ENCODE measurements around the gene PRPF40A. TPM values are rescaled to one million over a fixed set of nuclear protein-coding genes. Genes with fewer than 3 reads are reported as not detected.

Gene PRPF40A
- total and polyA plus RNA-seq, 2 of the 8 experiments (the other 6 are each of a cell fraction or from before 2014, with no cell fraction given) = 85.5 to 176 TPM

DNA sequence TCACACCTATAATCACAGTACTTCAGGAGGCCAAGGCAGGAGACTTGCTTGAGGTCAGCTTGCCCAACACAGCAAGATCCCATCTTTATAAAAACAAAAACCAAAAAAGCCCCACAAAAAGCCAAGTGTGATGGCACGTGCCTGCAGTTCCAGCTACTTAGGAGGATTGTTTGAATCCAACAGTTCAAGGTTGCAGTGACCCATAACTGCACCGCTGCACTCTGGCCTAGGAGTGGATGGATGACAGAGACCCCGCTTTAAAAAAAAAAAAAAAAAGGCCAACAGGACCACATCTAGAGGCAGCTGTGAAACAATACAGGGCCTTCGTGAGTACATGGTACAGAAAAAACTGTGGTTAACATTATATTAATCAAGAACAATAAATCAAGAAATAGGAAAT is 56.2 kb downstream of the PRPF40A start:
- Histone ChIP-seq H3K9ac (replicated peaks in 1 of 4; ENCODE audit: extremely low read depth in 1 of 4, low read depth in 3 of 4, low read length in 3 of 4) (no peak overlapping the region), H4K5ac (ENCODE audit: insufficient read length, low read depth, low read length) (no peak overlapping the region), H3K9me3 (ENCODE audit: insufficient read depth in 2 of 2, low read depth in 1 of 2, low read length in 1 of 2) (no peaks in the 10 kb centered on the region), H3K27ac (ENCODE audit: low read depth, low read length) (no peak overlapping the region), H4K91ac (replicated peaks; ENCODE audit: insufficient read length, low read length) (no peak overlapping the region), H3K23ac (ENCODE audit: insufficient read length) (no peak overlapping the region), H2BK15ac (ENCODE audit: low read length) (no peak overlapping the region), H3K23me2 (ENCODE audit: low read depth, low read length) (no peaks in the 10 kb centered on the region), H3K14ac (ENCODE audit: insufficient read length) (no peak overlapping the region), H3K56ac (replicated peaks; ENCODE audit: insufficient read length, low read depth, low read length) (no peak overlapping the region), H3K4ac (replicated peaks; ENCODE audit: insufficient read length, low read depth, low read length) (no peak overlapping the region), H4K20me1 (replicated peaks in 1 of 2; ENCODE audit: control insufficient read depth in 1 of 2, insufficient read depth in 2 of 2, low read length in 2 of 2) (peaks cover 0 to 3% of the 10 kb centered on the region in 2 experiments), H2BK20ac (ENCODE audit: low read length) (no peak overlapping the region), H3K18ac (ENCODE audit: extremely low read depth, low read length) (no peak overlapping the region), H3K36me3 (ENCODE audit: control insufficient read depth in 2 of 4, insufficient read depth in 4 of 4, low read length in 3 of 4) (peaks cover 29 to 94% (median 80%) of the 10 kb centered on the region in 4 experiments), H4K8ac (ENCODE audit: extremely low read depth, insufficient read depth, low read length) (no peak overlapping the region), H3K4me2 (ENCODE audit: insufficient read depth in 1 of 2, low read depth in 2 of 2, low read length in 2 of 2) (no peak overlapping the region), H2AK5ac (ENCODE audit: low read depth, low read length) (no peak overlapping the region), H3K79me1 (ENCODE audit: low read depth, low read length) (no peaks in the 10 kb centered on the region; the same call in 1 of the 2 replicates), H2BK5ac (ENCODE audit: low read depth, low read length) (no peak overlapping the region), H2BK12ac (ENCODE audit: low read depth, low read length) (no peak overlapping the region), H3K4me3 (ENCODE audit: extremely low read depth in 1 of 4, insufficient read depth in 2 of 4, low read depth in 3 of 4, low read length in 4 of 4) (no peak overlapping the region), H2AFZ (ENCODE audit: low read length) (no peak overlapping the region), H2BK120ac (replicated peaks; ENCODE audit: low read depth, low read length) (no peak overlapping the region), H3K79me2 (ENCODE audit: control insufficient read depth in 1 of 2, insufficient read depth in 2 of 2, low read length in 2 of 2) (no peaks in the 10 kb centered on the region), H3K27me3 (replicated peaks in 1 of 4; ENCODE audit: control insufficient read depth in 3 of 4, extremely low read depth in 1 of 4, insufficient read depth in 3 of 4, low read length in 3 of 4) (no peaks in the 10 kb centered on the region), H3K4me1 (replicated peaks in 1 of 4; ENCODE audit: control insufficient read depth in 3 of 4, insufficient read depth in 4 of 4, low read length in 3 of 4) (no peaks in the 10 kb centered on the region)
- ChIA-PET CTCF (ENCODE audit: partially characterized antibody) (interaction anchor here (0.6 to 0.7 kb wide), 2 partner anchors 13 to 699 kb away, joined by 3 read pairs; no protein-coding TSS in a partner anchor), POLR2A (ENCODE audit: partially characterized antibody) (interaction anchor here (0.8 to 1.5 kb wide), 2 partner anchors 10 to 56 kb away, joined by 3 read pairs; partner anchors contain the start of gene PRPF40A)
- 91% methylated on average over 4 of the region's 4 CpGs; no CpG with 5 or more reads in 1 of the 2 experiments for WGBS, 2 experiments (ENCODE audit: extremely low coverage in 1 of 2, insufficient coverage in 1 of 2, insufficient read length in 1 of 2, insufficient replicate concordance in 2 of 2, low coverage in 1 of 2, low lambda C conversion rate in 2 of 2, missing lambda C conversion rate in 1 of 2)
- DNase-seq (ENCODE audit: low read depth in 1 of 2, low spot score in 2 of 2) (no peak), FAIRE-seq (no peak)
- TF ChIP-seq SP1 (IDR thresholded peaks at IDR 0.05; ENCODE audit: low read depth, low read length) = no peak
- TF ChIP-seq PHF8 (conservative IDR thresholded peaks at IDR 0.05; ENCODE audit: low read depth, low read length) = no peak
- TF ChIP-seq ZNF274 (IDR thresholded peaks at IDR 0.05; ENCODE audit: borderline replicate concordance, extremely low read depth, low read length) = no peak
- TF ChIP-seq SAP30 (IDR thresholded peaks at IDR 0.05; ENCODE audit: insufficient read depth, insufficient replicate concordance, low read length) = no peak
- TF ChIP-seq SIRT6 (IDR thresholded peaks at IDR 0.05; ENCODE audit: low read length) = no peak
- TF ChIP-seq, protein P1, sequence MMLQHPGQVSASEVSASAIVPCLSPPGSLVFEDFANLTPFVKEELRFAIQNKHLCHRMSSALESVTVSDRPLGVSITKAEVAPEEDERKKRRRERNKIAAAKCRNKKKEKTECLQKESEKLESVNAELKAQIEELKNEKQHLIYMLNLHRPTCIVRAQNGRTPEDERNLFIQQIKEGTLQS (IDR thresholded peaks at IDR 0.05; ENCODE audit: insufficient read depth, low read depth, low read length) = no peak
- no peak for TF ChIP-seq HDAC2 (IDR thresholded peaks at IDR 0.05; ENCODE audit: borderline replicate concordance in 1 of 2, low read depth in 2 of 2, low read length in 2 of 2)
- no peak for TF ChIP-seq CBX8 (IDR thresholded peaks at IDR 0.05; ENCODE audit: borderline replicate concordance, low read depth, low read length)
- TF ChIP-seq CREB1 (IDR thresholded peaks at IDR 0.05) = no peak
- TF ChIP-seq TAF7 (optimal IDR thresholded peaks at IDR 0.05; ENCODE audit: borderline replicate concordance, low read depth, low read length) = no peak
- TF ChIP-seq CEBPB (IDR thresholded peaks at IDR 0.05; ENCODE audit: low read depth, low read length) = no peak
- no peak for TF ChIP-seq MAFK (IDR thresholded peaks at IDR 0.05; ENCODE audit: low read depth, low read length)
- no peak for TF ChIP-seq POU5F1 (IDR thresholded peaks at IDR 0.05; ENCODE audit: low read depth, low read length)
- TF ChIP-seq TEAD4 (IDR thresholded peaks at IDR 0.05; ENCODE audit: low read depth, low read length) = no peak

Measured in H1 (cell line).